C4-2B (cell line): ENCODE data around the gene PRKG2.
"Not testable (repeated sequence)": the region's sequence is repeated elsewhere in the genome, so short reads cannot be mapped to it uniquely, and the experiment has no call there.

Experiments used
- H3K27ac ChIP-seq: fragments of 450-650 bp; 2 replicates; pipeline ENCODE4 v1.5.1; 2017
- ZFX ChIP-seq: fragments of 450-650 bp; IDR thresholded peaks from 2 replicates; pipeline ENCODE4 v1.6.1; 2017
- TF ChIP-seq, protein P1 (sequence below): fragments of 450-650 bp; conservative IDR thresholded peaks from 2 replicates; pipeline ENCODE4 v1.5.1; 2017; ENCODE audit warnings: mild to moderate bottlenecking

PRKG2 gene

DNA sequence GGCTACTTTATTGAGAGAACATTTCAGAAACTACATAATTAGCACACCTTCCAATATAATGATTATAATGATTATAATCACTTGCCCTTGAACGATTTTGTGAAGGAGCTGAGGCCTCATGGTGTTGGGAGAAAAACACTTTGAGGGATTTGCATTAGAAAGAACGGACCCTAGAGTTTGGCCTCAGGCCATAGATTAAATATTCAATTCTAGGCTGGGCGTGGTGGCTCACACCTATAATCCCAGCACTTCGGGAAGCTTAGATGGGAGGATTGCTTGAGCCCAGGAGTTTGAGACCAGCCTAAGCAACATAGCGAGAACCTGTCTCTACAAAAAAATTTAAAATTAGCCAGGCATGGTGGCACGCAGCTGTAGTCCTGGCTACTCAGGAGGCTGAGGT lies 12.9 kb upstream of the PRKG2 start:
- TF ChIP-seq, protein P1, sequence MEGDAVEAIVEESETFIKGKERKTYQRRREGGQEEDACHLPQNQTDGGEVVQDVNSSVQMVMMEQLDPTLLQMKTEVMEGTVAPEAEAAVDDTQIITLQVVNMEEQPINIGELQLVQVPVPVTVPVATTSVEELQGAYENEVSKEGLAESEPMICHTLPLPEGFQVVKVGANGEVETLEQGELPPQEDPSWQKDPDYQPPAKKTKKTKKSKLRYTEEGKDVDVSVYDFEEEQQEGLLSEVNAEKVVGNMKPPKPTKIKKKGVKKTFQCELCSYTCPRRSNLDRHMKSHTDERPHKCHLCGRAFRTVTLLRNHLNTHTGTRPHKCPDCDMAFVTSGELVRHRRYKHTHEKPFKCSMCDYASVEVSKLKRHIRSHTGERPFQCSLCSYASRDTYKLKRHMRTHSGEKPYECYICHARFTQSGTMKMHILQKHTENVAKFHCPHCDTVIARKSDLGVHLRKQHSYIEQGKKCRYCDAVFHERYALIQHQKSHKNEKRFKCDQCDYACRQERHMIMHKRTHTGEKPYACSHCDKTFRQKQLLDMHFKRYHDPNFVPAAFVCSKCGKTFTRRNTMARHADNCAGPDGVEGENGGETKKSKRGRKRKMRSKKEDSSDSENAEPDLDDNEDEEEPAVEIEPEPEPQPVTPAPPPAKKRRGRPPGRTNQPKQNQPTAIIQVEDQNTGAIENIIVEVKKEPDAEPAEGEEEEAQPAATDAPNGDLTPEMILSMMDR: no peak
- no peak for TF ChIP-seq ZFX
- H3K27ac ChIP-seq: no peak overlapping the region

- TF ChIP-seq, protein P1: no peak
- TF ChIP-seq ZFX: no peak
- no peak overlapping the region for H3K27ac ChIP-seq
These were observed 12.1 kb upstream of the PRKG2 start for GRCh38 chr4:81227138-81227537.

GRCh38 chr4:81225252-81225651 lies 10.2 kb upstream of the PRKG2 start:
- no peak for TF ChIP-seq ZFX
- TF ChIP-seq, protein P1: no peak
- no peak overlapping the region for H3K27ac ChIP-seq

- not testable (repeated sequence) for H3K27ac ChIP-seq
These were observed 7.1 kb upstream of the PRKG2 start for GRCh38 chr4:81222082-81222472.

GRCh38 chr4:81221303-81222081 lies 6.5 kb upstream of the PRKG2 start:
- no peak overlapping the region for H3K27ac ChIP-seq
- no peak for TF ChIP-seq ZFX
- TF ChIP-seq, protein P1: no peak

- H3K27ac ChIP-seq: no peak overlapping the region
- TF ChIP-seq, protein P1: no peak
- no peak for TF ChIP-seq ZFX
These were observed 5.2 kb upstream of the PRKG2 start for GRCh38 chr4:81220271-81220670.

DNA sequence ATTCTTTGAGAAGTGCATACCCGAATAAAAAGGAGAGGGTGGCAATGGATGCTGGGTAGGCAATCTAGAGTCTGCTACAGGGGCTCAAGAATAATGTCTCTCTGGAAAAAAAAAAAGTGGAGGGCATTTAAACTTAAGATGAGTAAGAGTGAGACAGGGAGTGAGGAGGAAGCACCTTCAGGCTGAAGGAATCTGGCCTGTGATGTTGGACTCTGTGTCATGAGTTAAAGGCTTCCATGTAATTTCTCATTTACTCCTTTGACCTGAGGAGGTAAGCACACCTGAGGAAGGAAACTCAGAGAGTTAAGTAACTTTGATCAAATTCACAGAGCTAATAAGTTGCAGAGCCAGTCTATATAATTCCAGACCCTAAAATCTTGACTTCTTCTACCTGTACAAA lies 3.2 kb upstream of the PRKG2 start:
- no peak for TF ChIP-seq ZFX
- TF ChIP-seq, protein P1: no peak
- H3K27ac ChIP-seq: no peak overlapping the region

DNA sequence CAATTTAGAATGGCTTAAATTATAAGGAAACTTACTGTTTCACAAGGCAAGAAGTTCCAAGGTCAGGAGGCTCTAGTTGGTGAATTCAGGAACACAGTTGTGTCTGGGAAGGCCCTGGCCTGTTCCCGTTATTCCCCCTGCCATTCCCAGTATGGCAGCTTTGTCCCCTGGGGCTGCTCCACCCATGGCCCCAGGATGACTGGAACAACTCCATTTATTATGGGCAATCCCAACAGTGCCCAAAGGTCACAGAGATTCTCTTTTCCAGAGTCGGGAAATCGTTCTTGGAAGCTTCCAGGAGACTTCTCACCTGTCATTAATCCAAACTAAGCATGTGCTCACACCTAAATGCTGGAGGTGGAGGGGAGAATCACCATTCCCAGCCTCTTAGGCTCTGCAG lies 2.8 kb upstream of the PRKG2 start:
- TF ChIP-seq ZFX: no peak
- TF ChIP-seq, protein P1: no peak
- no peak overlapping the region for H3K27ac ChIP-seq
